Type B pancreatic cell (in vitro differentiated cells): Measurements from ENCODE around the gene EMC1. TPM values are rescaled to one million over a fixed set of nuclear protein-coding genes. Genes with fewer than 3 reads are reported as not detected.
"Not testable (repeated sequence)": the region's sequence is repeated elsewhere in the genome, so short reads cannot be mapped to it uniquely, and the experiment has no call there.

Experiments used
- DNase-seq: peaks from one replicate; pipeline ENCODE4 v3.0.0; 2021; ENCODE audit warnings: mixed read lengths; ENCODE audit not compliant: unreplicated experiment; ENCODE audit errors: extremely low spot score
- H3K27ac Mint-ChIP-seq: 2 replicates; pipeline ENCODE4 v1.8.0; 2021; ENCODE audit warnings: mild to moderate bottlenecking, mixed read lengths
- H3K27me3 Mint-ChIP-seq: 2 replicates; pipeline ENCODE4 v1.8.0; 2021; ENCODE audit warnings: mixed read lengths
- H3K36me3 Mint-ChIP-seq: 2 replicates; pipeline ENCODE4 v1.8.0; 2021; ENCODE audit warnings: mixed read lengths
- H3K4me1 Mint-ChIP-seq: one replicate; pipeline ENCODE4 v1.8.0; 2021; ENCODE audit warnings: mixed read lengths; ENCODE audit not compliant: unreplicated experiment
- H3K4me3 Mint-ChIP-seq: 2 replicates; pipeline ENCODE4 v1.8.0; 2021; ENCODE audit warnings: mild to moderate bottlenecking, mixed read lengths
- H3K9me3 Mint-ChIP-seq: 2 replicates; pipeline ENCODE4 v1.8.0; 2021; ENCODE audit warnings: mixed read lengths
- CTCF ChIP-seq: fragments of 200-600 bp; sonication (generic); conservative IDR thresholded peaks from 2 replicates; pipeline ENCODE4 v1.5.0; 2021; ENCODE audit warnings: antibody characterized with exemption, mild to moderate bottlenecking
- total RNA-seq: library from RNA; stranded (reverse); gene quantifications from 2 replicates; pipeline ENCODE4 v1.2.1, GENCODE V29; 2021; ENCODE audit warnings: low replicate concordance

Gene EMC1
- total RNA-seq, 1 donor from 2014 or later, result 60.1 TPM

GRCh38 chr1:19232524-19232846 is 18.8 kb downstream of the EMC1 start:
- TF ChIP-seq CTCF, result no peak
- H3K9me3 Mint-ChIP-seq, result no peaks in the 10 kb centered on the region
- no peak for DNase-seq
- H3K36me3 Mint-ChIP-seq, result peaks cover 4% of the 10 kb centered on the region
- no peak overlapping the region for H3K27ac Mint-ChIP-seq
- no peak overlapping the region for H3K4me3 Mint-ChIP-seq
- no peaks in the 10 kb centered on the region for H3K27me3 Mint-ChIP-seq
- H3K4me1 Mint-ChIP-seq, result no peaks in the 10 kb centered on the region

- DNase-seq, H3K36me3 Mint-ChIP-seq, H3K27me3 Mint-ChIP-seq, H3K4me3 Mint-ChIP-seq, H3K4me1 Mint-ChIP-seq, H3K9me3 Mint-ChIP-seq, H3K27ac Mint-ChIP-seq: not testable (repeated sequence)
Observed at GRCh38 chr1:19231736-19232523, 19.4 kb downstream of the EMC1 start.

GRCh38 chr1:19229828-19230325 is 21.4 kb downstream of the EMC1 start:
- H3K4me3 Mint-ChIP-seq, result no peak overlapping the region
- no peaks in the 10 kb centered on the region for H3K4me1 Mint-ChIP-seq
- no peak for DNase-seq
- H3K9me3 Mint-ChIP-seq, result no peaks in the 10 kb centered on the region
- H3K36me3 Mint-ChIP-seq, result peaks cover 13% of the 10 kb centered on the region
- H3K27me3 Mint-ChIP-seq, result no peaks in the 10 kb centered on the region
- no peak overlapping the region for H3K27ac Mint-ChIP-seq
- no peak for TF ChIP-seq CTCF

- Mint-ChIP-seq H3K27ac (no peak overlapping the region), H3K9me3 (no peaks in the 10 kb centered on the region), H3K4me1 (no peaks in the 10 kb centered on the region), H3K4me3 (no peak overlapping the region), H3K36me3 (peaks cover 18% of the 10 kb centered on the region), H3K27me3 (no peaks in the 10 kb centered on the region)
- no peak for DNase-seq
- TF ChIP-seq CTCF, result no peak
Observed at GRCh38 chr1:19229229-19229628, 22.1 kb downstream of the EMC1 start.

- TF ChIP-seq CTCF, result no peak
- H3K36me3 Mint-ChIP-seq, result peaks cover 37% of the 10 kb centered on the region
- no peaks in the 10 kb centered on the region for H3K9me3 Mint-ChIP-seq
- no peaks in the 10 kb centered on the region for H3K27me3 Mint-ChIP-seq
- no peak overlapping the region for H3K4me3 Mint-ChIP-seq
- DNase-seq, result no peak
- no peaks in the 10 kb centered on the region for H3K4me1 Mint-ChIP-seq
- no peak overlapping the region for H3K27ac Mint-ChIP-seq
Observed at GRCh38 chr1:19222979-19223824, 28.1 kb downstream of the EMC1 start.

GRCh38 chr1:19222573-19222972 is 28.8 kb downstream of the EMC1 start:
- DNase-seq, result no peak
- TF ChIP-seq CTCF, result no peak
- Mint-ChIP-seq H3K27ac (no peak overlapping the region), H3K36me3 (peaks cover 37% of the 10 kb centered on the region), H3K4me3 (no peak overlapping the region), H3K9me3 (no peaks in the 10 kb centered on the region), H3K4me1 (no peaks in the 10 kb centered on the region), H3K27me3 (no peaks in the 10 kb centered on the region)
